GM11168 (cell line): ENCODE measurements around the gene GIGYF2.

Experiments used
- in situ Hi-C: fragments of 300-500 bp; cut with MboI; formaldehyde crosslinking; loops from one replicate; pipeline ENCODE4 v1.12.0; 2022; ENCODE audit warnings: low sequenced_read_pairs; ENCODE audit not compliant: unreplicated experiment

GIGYF2 gene

DNA sequence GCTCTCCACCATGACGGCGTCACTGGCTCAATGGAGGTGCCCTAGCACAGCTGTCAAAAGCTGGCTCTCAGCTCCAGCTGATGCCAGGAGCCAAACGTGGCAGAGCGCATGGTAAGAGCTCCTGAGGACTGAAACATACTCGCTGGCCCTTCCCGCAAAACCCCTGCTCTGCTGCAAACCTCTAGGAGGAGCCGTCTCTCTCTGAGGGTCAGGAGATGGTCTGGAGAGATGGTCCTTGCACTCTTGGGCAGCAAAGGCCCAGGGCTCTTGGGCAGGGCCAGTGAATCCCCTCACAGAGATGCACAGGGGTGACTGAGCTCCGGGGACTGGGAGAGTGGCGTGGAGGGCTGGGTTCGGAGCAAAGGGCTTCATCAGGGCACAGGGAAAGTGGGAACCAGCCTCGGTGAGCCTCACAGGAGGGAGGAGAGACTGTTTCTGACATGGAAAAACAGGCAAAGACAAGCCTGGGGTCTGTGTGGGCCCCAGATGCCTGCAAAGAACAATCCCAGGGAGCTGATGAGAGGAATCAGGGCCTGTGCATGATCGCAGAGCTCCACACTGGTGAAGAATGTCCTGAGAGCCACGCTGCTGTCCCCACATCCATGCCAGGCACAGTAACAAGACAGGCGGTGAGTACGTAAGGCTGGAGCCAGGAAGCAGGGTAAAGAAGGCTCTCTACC, 190.2 kb downstream of the GIGYF2 start:
- in situ Hi-C loops, result no loop called here

DNA sequence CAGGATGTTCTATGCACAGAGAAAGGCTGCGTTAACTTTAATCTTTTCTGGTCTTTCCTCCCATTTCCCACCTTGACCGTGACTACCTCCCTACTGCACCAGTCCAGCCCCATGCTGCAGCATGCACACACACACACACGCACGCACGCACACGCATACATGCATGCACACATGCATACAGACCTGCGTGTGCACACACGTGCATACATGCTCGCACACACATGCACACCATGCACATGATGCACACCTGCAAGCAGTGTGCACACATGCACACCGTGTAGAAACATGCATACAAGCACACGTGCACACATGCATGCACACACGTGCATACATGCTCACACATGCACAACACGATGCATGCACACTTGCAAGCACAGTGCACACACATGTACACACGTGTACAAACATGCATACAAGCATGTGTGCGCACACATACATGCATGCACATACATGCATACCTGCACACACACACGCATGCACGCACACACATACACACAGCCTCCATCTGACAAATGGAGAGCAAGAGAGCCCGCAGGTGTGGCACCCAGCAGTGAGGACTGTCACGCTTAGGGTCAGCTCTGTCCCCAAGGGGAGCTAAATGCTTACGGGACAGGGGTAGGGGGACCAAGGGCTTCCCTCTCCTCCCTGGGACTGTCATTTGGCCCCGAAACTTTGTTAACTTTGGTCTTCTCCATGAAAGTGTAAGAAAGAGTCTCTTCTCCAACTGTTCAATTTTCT, 191.1 kb downstream of the GIGYF2 start:
- in situ Hi-C loops, result no loop called here

DNA sequence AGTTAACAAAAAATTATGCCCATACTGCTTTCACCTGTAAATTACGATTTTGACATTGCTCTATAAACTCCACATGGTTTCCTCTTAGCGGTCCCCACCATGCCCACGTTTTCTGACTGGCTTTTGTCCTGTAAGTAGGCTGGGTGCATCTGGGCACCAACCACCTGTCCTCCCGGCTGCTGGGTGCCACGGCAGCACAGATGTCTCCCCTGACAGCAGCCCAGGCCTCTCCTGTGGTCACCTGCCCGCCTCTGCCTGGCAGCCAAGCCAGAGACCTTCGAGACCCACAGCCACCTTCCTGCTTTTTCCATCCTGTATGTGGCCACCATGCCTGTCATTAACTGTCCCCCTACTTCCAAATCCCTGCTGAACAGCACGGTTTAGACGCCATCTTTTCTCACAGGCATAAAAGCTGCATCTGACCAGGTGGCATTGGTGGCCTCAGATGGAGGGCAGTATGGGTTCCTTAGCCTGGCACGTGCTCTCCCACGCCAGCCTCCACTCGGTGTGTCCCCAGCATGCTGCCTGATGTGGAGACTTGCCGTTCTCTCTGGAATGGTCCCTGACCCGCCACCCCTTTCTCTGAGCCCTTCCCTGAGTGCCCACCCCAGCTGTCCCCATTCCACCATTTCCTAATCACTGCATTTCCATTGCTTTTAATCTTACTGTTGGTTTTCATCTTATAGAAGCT, 191.9 kb downstream of the GIGYF2 start:
- in situ Hi-C loops, result no loop called here

DNA sequence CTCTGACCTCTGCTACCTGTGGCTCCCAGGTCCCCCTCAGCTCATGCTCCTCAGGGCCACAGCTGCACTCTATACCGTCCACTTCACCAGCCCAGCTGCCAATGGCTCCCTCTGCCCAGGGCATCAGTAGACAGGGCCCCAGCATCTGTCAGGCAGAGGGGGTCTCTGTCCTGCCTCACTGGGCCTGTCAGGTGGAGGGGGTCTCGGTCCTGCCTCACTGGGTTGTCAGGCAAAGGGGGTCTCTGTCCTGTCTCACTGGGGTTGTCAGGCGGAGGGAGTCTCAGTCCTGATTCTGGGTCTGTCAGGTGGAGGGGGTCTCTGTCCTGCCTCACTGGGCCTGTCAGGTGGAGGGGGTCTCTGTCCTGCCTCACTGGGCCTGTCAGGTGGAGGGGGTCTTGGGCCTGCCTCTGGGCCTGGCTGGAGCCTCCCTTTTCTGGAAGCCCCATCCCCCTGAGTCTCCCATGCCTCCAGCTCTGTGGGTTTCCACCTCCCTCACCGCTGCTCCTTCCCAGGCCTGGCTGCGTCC, 192.8 kb downstream of the GIGYF2 start:
- in situ Hi-C loops, result no loop called here

DNA sequence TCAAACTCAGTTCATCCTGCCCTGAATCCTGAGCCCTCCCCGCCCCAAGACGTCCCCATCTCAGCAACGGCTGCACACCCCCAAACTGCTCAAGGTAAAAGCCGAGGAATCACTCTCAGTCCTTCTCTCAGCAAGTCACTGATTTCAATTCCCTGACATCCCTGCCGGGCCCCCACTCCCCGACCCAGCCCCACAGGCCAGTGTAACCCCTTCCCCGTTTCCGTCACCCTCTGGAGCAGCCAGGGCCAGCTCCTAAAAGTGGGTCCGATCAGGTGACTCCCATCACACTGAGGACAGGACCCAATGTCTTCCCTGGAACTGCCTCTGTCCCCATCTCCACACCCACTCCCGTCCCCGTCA, 193.4 kb downstream of the GIGYF2 start:
- in situ Hi-C loops, result no loop called here

DNA sequence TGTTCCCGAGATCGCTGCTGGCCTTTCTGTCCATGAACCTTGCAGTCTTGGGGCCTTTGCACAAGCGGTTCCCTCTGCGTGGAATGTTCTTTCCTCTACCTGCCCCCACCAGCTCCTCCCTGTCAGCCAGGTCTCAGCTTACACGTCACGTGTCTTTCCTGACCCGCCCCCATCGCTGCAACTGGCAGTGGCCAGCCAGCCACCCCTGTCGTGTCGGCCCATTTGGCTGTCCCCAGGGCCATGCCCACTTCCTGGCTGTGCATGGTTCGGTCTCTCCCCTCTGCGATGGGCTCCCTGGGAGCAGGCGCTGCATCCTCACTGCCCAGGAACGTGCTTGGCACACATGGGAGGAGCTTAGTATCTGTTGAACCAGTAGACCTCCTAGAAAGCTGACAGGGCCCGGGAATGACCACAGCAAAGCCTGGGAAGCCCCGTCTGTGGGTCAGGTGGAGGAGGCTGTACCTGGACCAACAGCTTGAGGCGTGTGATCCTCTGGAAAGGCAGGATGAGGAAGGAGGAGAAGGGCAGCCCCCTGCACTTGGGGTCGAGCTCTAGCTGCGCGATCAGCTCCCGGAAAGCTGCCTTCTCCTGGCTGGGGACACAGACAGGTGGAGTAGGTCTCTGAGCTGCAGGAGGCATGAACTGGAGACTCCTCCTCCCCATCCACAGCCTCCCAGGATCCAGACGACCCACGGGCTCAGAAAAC, 193.9 kb downstream of the GIGYF2 start:
- in situ Hi-C loops, result no loop called here

DNA sequence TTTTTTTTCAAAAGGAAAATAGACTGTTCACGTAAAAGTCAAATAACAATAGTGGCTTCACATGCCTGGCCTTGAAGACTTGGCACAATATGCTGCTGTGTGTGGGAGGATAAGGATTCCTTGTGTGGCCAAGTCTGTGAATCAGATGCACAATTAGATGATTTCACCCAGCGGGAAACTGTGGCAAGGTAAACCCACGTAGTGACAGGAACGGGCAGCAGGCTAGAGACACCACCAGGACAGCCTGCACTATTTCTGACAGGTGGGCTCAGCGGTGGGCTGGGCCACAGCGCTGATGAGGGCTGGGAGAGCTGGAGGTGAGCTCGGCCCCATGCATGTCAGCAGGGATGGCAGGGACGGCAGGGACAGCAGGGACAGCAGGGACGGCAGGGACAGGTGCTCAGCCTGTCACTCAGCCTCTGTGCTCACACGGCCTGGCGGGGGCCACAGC, 194.5 kb downstream of the GIGYF2 start:
- in situ Hi-C loops, result no loop called here

DNA sequence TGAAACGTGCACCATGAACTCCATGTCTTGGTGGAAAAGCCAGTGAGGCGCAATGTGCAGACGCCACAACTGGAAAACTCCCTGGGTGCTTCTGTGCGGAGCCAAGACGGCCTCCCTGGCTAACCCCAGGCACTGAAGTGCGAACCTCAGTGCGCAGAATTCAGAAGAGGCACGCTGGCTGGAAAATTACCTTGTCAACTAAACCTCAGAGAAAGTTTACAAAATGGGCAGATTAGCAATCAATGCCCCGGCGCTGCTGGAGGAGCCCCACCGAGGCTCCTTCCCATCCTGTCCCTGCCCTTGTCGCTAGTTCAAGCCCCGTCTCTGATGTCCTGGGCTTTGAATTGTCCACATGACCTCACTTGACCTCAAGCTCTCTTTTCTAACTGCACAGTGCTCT, 195.1 kb downstream of the GIGYF2 start:
- in situ Hi-C loops, result no loop called here

DNA sequence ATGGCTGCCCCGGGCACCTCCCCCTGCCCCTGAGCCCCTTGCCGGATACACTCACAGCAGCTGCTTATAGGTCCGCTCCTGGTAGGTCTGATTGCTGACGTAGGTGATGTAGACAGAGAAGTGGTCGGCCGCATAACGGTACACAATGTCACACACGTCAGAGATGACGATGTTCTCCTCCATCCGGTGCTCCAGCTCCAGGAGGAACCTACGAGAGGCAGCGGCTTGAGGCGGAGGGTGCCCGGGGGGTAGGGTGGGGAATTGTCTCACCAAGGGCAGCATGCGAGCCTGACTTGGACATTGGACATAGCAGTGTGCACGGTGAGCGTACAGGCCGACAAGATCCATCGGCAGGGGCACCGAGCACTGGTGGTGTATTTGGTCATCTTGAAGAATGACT, 195.7 kb downstream of the GIGYF2 start:
- in situ Hi-C loops, result no loop called here

DNA sequence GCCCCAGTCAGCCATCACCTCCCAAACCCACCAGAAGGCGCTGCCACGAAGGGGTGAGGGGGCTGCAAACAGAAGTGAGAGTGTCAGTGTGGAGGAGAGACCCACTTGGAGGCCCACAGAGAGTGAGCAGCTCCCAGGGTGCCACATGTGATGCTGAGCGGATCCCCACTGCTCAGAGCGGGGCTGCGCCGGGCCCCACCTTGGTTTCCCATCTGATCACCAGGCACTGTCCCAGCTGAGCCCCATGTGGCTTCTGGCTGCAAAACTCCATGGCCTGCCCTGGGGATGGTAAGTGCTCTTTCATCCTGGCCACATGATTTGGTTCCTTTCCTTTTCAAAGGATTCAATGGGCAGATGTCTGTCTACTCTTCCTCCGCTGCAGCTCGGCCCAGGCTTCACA, 196.7 kb downstream of the GIGYF2 start:
- in situ Hi-C loops, result no loop called here

DNA sequence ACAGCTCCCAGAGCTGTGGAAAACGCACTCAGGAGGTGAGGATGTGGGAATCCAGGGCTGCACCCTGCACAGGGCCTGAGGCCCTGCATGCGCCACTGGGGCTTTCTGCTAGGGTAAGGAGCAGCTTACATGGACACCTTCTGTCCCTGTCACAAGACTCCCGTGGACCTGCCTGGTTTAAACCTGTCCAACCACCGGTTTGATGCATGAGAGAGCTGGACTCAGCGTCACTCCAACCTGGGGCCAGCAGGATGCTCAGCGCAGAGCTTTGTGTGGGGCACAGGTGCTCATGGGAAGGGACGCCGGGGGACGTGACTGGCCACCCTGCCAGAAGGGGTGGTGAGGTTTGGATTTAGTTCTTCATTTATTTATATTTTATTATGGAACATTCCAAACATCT, 197.1 kb downstream of the GIGYF2 start:
- in situ Hi-C loops, result no loop called here

DNA sequence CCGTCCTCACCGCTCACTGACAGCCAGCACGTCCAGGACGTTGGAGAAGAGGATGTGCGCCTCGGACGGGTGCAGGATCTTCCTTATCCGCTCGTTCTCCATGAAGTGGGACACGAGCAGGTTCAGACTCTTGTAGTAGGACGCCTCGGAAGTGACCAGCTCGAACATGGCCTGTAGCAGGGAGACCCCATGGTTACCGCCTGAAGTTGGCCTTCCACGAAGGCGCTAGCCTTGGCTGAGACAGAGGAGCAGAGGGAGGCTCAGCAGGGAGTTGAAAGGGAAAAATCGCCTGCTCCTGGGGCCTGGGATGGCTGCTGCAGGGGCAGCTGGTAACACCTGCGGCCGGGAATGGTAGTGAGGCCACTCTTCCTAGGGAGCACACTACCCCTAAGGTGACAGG, 197.6 kb downstream of the GIGYF2 start:
- in situ Hi-C loops, result no loop called here

DNA sequence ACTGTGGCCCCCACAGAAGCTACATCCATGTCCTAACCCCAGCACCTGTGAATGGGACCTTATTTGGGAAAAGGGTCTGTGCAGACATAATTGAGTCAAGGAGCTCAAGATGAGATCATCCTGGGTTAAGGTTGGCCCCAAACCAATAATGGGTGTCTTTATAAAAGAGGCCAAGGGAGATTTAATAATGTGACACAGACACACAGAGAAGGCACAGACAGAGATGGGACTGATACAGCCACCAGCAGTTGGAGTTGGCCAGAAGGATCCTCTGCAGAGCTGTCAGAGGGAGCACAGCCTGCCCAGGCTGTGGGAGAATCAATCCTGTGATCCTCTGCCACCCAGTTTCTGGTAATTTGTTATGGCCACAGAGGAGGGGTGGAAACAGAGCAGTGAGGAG, 199.0 kb downstream of the GIGYF2 start:
- in situ Hi-C loops, result no loop called here

DNA sequence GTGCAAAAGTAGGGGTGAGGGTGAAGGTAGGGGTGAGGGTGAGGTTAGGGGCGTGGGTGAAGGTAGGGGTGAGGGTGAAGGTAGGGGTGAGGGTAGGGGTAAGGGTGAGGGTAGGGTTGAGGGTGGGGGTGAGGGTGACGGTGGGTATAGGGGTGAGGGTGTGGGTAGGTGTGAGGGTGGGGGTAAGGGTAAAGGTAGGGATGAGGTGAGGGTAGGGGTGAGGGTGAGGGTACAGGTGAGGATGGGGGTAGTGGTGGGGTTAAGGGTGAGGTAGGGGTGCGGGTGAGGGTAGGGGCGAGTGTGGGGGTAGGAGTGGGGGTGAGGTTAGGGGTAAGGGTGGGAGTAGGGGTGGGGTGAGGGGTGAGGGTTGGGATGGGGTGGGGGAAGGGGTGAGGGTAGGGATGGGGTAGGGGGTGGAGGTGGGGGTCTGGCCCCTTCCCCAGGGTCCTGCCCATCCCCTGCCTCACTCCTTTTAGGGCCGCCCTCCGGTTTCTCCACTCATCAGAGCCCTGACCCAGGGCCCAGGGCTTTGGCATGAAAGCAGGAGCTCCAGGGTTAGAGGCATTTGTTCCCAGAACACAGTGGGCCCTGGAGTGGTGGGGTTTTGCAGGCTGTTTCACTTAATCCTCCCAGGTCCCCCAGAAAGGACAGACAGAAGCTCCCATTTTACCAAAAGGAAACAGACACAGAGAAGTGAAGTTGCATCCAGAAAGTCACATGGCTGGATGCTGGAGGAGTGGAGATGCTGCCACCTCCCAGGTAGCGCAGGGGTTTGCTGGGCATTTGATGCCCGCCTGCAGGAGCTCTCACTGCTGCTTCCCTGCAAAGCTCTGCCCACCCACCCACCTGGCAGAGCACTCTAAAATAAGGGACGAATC, 199.8 kb downstream of the GIGYF2 start:
- in situ Hi-C loops, result no loop called here

DNA sequence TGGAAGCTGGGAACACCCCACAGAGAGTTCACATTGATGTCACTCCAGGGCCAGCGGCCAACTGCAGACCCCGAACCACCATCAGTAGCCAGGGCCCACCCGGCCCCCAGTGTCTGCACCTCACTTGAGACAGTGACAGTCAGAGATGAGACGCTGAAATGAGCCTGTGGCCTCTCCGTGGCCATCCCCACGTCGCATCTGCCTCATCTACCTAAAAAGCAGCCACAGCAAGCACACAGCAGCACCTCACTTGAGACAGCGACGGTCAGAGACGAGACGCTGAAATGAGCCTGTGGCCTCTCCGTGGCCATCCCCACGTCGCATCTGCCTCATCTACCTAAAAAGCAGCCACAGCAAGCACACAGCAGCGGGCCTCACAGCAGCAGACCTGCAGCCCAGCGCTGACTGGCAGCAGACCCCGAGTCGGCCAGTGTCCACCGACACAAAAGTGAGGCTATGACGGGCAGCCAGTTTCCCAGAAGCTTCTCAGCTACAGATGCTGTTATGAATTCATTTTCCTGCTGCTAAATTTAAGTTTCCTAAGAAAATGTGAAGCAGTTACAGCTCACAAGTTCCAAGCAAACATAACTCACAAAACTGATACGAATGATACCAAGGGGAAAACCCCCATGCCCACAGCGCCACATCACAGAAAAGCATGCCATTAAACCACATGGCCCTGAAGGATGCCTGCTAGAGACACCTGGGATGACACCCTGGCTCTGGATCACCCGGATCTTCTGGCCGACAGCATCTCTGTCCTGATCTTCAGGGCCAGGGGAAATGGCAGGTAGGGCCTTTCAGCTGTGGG, 200.7 kb downstream of the GIGYF2 start:
- in situ Hi-C loops, result no loop called here

DNA sequence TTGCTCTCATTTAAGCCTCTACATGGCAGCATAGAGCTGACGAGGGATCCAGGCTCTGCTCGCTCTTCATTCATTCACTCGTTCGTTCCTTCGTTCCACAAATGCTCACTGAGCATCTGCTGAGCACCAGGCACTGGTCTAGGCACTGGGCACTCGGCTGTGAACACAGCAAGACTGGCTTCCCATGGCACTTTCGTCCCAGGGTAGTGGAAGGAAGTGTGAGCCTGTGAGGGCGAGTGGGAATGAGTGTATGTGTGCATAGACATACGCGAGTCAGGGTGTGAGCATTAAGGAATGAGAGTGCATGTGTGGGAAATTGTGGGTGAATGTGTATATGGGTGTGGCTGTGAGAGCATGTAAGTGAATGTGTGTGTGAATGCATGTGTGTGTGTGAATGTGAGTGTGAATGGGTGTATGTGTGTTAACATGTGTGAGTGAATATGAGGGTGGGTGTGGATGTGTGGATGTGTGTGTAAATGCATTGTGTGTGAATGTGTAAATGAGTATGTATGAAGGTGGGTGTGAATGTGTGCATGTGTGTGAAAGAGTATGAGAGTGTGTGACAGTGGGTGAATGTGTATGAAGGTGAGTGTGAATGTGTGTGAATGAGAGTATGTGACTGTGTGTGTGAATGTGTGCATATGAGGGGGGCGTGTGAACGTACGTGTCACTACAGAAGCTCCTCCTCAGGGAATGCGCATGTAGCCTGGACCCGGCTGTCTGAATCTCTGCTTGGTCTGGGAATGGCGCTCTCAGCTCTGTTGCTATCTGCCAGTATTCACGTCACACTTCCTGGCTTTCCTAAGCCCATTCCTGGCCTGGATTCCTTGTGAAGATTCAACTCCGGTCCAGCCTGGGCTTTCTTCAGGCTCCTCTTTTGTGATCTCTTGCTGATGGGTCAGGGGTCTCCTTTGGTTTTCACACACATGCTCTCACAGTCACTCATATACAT, 201.7 kb downstream of the GIGYF2 start:
- in situ Hi-C loops, result no loop called here

DNA sequence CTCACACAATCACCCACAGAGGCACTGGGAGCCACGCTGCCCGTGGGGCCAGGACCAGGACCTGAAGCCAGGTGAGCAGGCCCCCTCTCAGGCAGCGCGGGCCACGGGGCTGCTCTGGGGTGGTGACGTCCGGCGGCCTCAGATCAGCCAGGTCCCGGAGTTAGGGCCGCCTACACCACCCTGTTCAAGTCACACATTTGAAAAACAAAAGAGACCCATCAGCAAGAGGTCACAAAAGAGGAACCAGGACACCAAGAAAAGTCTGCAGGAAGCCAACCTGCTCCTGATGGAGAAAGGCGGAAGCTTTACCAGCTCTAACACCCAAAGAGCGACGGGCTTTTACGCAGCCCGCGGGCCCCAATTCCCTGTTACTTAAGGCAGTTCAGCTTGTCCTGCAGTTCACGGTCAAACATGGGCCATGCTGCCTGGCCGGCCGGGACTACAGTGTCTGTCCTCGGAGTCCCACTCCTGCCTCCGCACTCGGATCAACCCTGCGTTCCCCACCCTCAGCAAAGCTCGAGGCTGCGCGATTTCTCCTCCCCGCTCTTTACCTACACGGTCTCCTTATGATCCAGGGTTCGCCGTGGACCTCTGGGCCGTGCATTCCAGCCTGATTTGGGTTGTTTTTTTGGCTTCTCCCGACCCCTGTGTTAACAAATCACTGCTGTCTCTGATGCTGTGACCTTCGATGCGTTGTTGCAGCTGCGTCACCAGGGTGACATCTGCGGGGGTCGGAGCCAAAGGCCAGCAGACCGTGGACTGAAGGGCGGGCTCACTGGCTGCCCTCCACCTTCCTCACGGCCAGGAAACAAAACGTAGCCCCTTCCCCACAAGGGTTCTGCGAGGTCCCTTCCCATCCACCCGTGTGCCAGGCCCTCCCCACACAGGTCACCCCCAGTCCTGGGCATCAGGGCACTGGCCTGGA, 203.9 kb downstream of the GIGYF2 start:
- in situ Hi-C loops, result no loop called here
